CD14-positive monocyte (primary cell): ENCODE data around the gene CACNG3. TPM values are rescaled to one million over a fixed set of nuclear protein-coding genes. Genes with fewer than 3 reads are reported as not detected.

Source experiments
- DNase-seq, 3 donors: peaks; one replicate each; pipeline ENCODE4 v3.0.0-alpha.2; 2011 to 2022
- H2AFZ ChIP-seq: 2 replicates; pipeline ENCODE4 v1.6.0; 2012; ENCODE audit warnings: mild to moderate bottlenecking, low read depth, low read length, inconsistent platforms; ENCODE audit not compliant: insufficient read depth, poor library complexity, severe bottlenecking
- H3K27ac ChIP-seq, 2 donors: 1 replicate in 1 of 2; 2 replicates in 1 of 2; pipeline ENCODE4 v1.5.1; 2012 to 2013; ENCODE audit warnings: low read length in 2 of 2, control low read depth in 1 of 2, inconsistent platforms in 1 of 2, low read depth in 1 of 2, mild to moderate bottlenecking in 1 of 2
- H3K27me3 ChIP-seq, 2 donors: one replicate each; pipeline versions ENCODE4 v1.6.0 to v1.6.1; 2011 to 2013; ENCODE audit warnings: low read length in 2 of 2; ENCODE audit not compliant: control insufficient read depth in 2 of 2, insufficient read depth in 2 of 2
- H3K36me3 ChIP-seq, 2 donors: replicated peaks in 1 of 2; 1 replicate in 1 of 2; 2 replicates in 1 of 2; pipeline versions ENCODE4 v1.5.1 to v1.6.1; 2012 to 2013; ENCODE audit warnings: low read length in 2 of 2, control low read depth in 1 of 2, inconsistent platforms in 1 of 2, mild to moderate bottlenecking in 1 of 2; ENCODE audit not compliant: insufficient read depth in 2 of 2, control insufficient read depth in 1 of 2
- H3K4me1 ChIP-seq, 2 donors: 1 replicate in 1 of 2; 2 replicates in 1 of 2; pipeline versions ENCODE4 v1.5.1 to v1.6.1; 2012 to 2013; ENCODE audit warnings: low read length in 2 of 2, control low read depth in 1 of 2, inconsistent platforms in 1 of 2, mild to moderate bottlenecking in 1 of 2, moderate library complexity in 1 of 2; ENCODE audit not compliant: insufficient read depth in 2 of 2, control insufficient read depth in 1 of 2
- H3K4me2 ChIP-seq: replicated peaks from 2 replicates; pipeline ENCODE3; 2012; ENCODE audit warnings: low read length, moderate library complexity, mild to moderate bottlenecking; ENCODE audit not compliant: poor library complexity, severe bottlenecking; ENCODE audit errors: extremely low read depth
- H3K4me3 ChIP-seq, 3 experiments: fragments of 200-600 bp in 1 of 3; sonication (generic) in 1 of 3; replicated peaks in 1 of 3; 1 replicate in 2 of 3; 2 replicates in 1 of 3; pipeline ENCODE4 v1.5.1; 2011 to 2013; ENCODE audit warnings: low read length in 3 of 3, mild to moderate bottlenecking in 3 of 3, control low read depth in 2 of 3, low read depth in 2 of 3, inconsistent platforms in 1 of 3, moderate library complexity in 1 of 3
- H3K79me2 ChIP-seq: 2 replicates; pipeline ENCODE4 v1.6.0; 2012; ENCODE audit warnings: mild to moderate bottlenecking, control low read depth, inconsistent platforms, low read length, moderate library complexity; ENCODE audit not compliant: insufficient read depth
- H3K9ac ChIP-seq: 2 replicates; pipeline ENCODE4 v1.6.0; 2017; ENCODE audit warnings: low read length, mild to moderate bottlenecking; ENCODE audit not compliant: insufficient read depth, poor library complexity, severe bottlenecking
- H3K9me3 ChIP-seq, 2 donors: replicated peaks in 1 of 2; 1 replicate in 1 of 2; 2 replicates in 1 of 2; pipeline versions ENCODE4 v1.5.1 to v1.6.1; 2012 to 2013; ENCODE audit warnings: low read length in 2 of 2, control low read depth in 1 of 2; ENCODE audit not compliant: control insufficient read depth in 1 of 2, insufficient read depth in 1 of 2
- H4K20me1 ChIP-seq: 2 replicates; pipeline ENCODE4 v1.6.0; 2012; ENCODE audit warnings: mild to moderate bottlenecking, low read length, control low read depth, moderate library complexity; ENCODE audit not compliant: insufficient read depth
- H3K27ac Mint-ChIP-seq, 7 donors: one replicate each; pipeline ENCODE4 v1.8.0; 2020; ENCODE audit warnings: mild to moderate bottlenecking in 7 of 7, mixed read lengths in 7 of 7, moderate library complexity in 6 of 7, inconsistent platforms in 2 of 7
- H3K27me3 Mint-ChIP-seq, 3 donors: one replicate each; pipeline ENCODE4 v1.8.0; 2021 to 2022; ENCODE audit warnings: low read depth in 3 of 3, mild to moderate bottlenecking in 3 of 3, mixed read lengths in 3 of 3, moderate library complexity in 3 of 3, inconsistent platforms in 1 of 3
- H3K36me3 Mint-ChIP-seq, 2 donors: one replicate each; pipeline ENCODE4 v1.8.0; 2020; ENCODE audit warnings: mixed read lengths in 2 of 2, inconsistent platforms in 1 of 2, mild to moderate bottlenecking in 1 of 2
- H3K4me1 Mint-ChIP-seq: one replicate; pipeline ENCODE4 v1.8.0; 2020; ENCODE audit warnings: mild to moderate bottlenecking, mixed read lengths
- H3K4me3 Mint-ChIP-seq, 2 donors: one replicate each; pipeline ENCODE4 v1.8.0; 2020; ENCODE audit warnings: mild to moderate bottlenecking in 2 of 2, mixed read lengths in 2 of 2, moderate library complexity in 1 of 2
- H3K9me3 Mint-ChIP-seq, 7 donors: one replicate each; pipeline ENCODE4 v1.8.0; 2020 to 2022; ENCODE audit warnings: mixed read lengths in 7 of 7, mild to moderate bottlenecking in 6 of 7, moderate library complexity in 6 of 7, inconsistent platforms in 2 of 7
- WGBS: methylation state at CpG from one replicate; pipeline ENCODE4 v1.1.5; 2013; ENCODE audit warnings: missing lambda C conversion rate; ENCODE audit not compliant: insufficient coverage; 5-methylcytosine and 5-hydroxymethylcytosine counted together
- intact Hi-C, 2 donors: fragments of 100-400 bp; cut with micrococcal nuclease; formaldehyde crosslinking; loops; one replicate each; pipeline versions ENCODE4 v1.15.0 to v1.15.1; 2023
- polyA plus RNA-seq, 3 donors: library from polyadenylated mRNA; depleted of rRNA in 1 of 3; unstranded in 2 of 3; stranded (reverse) in 1 of 3; fragments of 300-500 nt in 2 of 3; fragments of >200 nt in 1 of 3; fragmentation: Illumina TruSeq in 2 of 3; gene quantifications; 1 replicate in 2 of 3; 2 replicates in 1 of 3; pipeline ENCODE4 v1.2.3, GENCODE V29; 2012 to 2021
- TF ChIP-seq, protein P1 (sequence below): fragments of 200-600 bp; IDR thresholded peaks from one replicate; pipeline ENCODE4 v1.8.0; 2022; ENCODE audit warnings: antibody characterized with exemption, mild to moderate bottlenecking

The CACNG3 gene
- polyA plus RNA-seq, 3 donors: not detected

DNA sequence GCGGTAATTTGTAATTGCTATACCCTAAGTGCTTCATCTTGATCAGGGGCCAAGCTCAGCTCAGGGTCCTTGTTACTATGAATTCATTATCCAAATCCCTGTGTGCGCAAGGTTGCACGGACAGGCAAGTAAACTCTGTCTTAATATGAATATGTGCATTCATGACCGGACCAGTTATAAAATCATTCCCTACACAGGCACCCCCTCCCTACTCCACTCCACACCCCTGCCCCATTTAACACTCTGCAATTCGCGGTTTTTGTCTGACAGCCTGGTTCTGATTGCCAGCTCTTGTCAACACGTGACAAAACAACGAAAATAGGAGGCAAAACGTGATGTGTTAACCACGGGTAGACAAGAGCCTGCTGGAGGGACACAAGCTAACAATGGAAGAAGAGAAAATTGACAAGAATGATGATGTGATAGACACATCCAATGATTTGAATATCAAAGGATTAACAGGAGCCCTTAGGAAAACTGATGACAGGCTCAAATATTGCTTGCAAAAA, 76.5 kb downstream of the CACNG3 start:
- Histone ChIP-seq H3K9ac (no peak overlapping the region), H3K9me3 (peaks cover 0 to 14% of the 10 kb centered on the region in 2 donors), H2AFZ (no peak overlapping the region), H3K79me2 (no peaks in the 10 kb centered on the region), H3K4me1 (no peaks in the 10 kb centered on the region), H3K36me3 (no peaks in the 10 kb centered on the region), H3K27ac (no peak overlapping the region), H3K4me3 (no peak overlapping the region), H3K27me3 (no peaks in the 10 kb centered on the region), H3K4me2 (no peak overlapping the region), H4K20me1 (no peaks in the 10 kb centered on the region)
- WGBS: 83% methylated on average over 7 of the region's 10 CpGs
- H3K4me3 Mint-ChIP-seq: no peak overlapping the region
- DNase-seq: no peak
- no peaks in the 10 kb centered on the region for H3K36me3 Mint-ChIP-seq
- H3K27ac Mint-ChIP-seq: no peak overlapping the region
- no peaks in the 10 kb centered on the region for H3K4me1 Mint-ChIP-seq
- TF ChIP-seq, protein P1, sequence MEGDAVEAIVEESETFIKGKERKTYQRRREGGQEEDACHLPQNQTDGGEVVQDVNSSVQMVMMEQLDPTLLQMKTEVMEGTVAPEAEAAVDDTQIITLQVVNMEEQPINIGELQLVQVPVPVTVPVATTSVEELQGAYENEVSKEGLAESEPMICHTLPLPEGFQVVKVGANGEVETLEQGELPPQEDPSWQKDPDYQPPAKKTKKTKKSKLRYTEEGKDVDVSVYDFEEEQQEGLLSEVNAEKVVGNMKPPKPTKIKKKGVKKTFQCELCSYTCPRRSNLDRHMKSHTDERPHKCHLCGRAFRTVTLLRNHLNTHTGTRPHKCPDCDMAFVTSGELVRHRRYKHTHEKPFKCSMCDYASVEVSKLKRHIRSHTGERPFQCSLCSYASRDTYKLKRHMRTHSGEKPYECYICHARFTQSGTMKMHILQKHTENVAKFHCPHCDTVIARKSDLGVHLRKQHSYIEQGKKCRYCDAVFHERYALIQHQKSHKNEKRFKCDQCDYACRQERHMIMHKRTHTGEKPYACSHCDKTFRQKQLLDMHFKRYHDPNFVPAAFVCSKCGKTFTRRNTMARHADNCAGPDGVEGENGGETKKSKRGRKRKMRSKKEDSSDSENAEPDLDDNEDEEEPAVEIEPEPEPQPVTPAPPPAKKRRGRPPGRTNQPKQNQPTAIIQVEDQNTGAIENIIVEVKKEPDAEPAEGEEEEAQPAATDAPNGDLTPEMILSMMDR: no peak
- peaks cover 0 to 15% (median 8%) of the 10 kb centered on the region in 7 donors for H3K9me3 Mint-ChIP-seq
- intact Hi-C loops: no loop called here
- peaks cover 6 to 10% (median 7%) of the 10 kb centered on the region in 3 donors for H3K27me3 Mint-ChIP-seq

DNA sequence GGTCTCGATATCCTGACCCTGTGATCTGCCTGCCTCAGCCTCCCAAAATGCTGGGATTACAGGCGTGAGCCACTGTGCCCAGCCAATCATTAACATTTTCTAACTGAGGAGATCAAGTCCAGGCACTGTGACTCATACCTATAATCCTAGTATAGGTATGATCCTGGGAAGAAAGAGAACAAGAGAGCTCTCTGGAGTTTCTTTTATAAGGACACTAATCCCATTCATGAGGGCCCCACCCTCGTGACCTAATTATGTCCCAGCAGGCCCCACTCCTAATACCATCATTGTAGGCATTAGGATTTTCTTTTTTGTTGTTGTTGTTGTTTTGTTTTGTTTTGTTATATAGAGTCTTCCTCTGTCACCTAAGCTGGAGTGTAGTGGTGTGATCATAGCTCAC, 80.4 kb downstream of the CACNG3 start:
- intact Hi-C loops: no loop called here
- no peaks in the 10 kb centered on the region for H4K20me1 ChIP-seq
- Mint-ChIP-seq H3K27ac (no peak overlapping the region), H3K27me3 (peaks cover 3 to 8% (median 4%) of the 10 kb centered on the region in 3 donors), H3K4me3 (no peak overlapping the region), H3K36me3 (no peaks in the 10 kb centered on the region), H3K4me1 (no peaks in the 10 kb centered on the region), H3K9me3 (peaks cover 0 to 15% (median 8%) of the 10 kb centered on the region in 7 donors)
- DNase-seq: no peak
- no peak overlapping the region for H2AFZ ChIP-seq
- no peaks in the 10 kb centered on the region for H3K36me3 ChIP-seq
- no peaks in the 10 kb centered on the region for H3K4me1 ChIP-seq
- H3K9ac ChIP-seq: no peak overlapping the region
- H3K4me3 ChIP-seq: no peak overlapping the region
- H3K4me2 ChIP-seq: no peak overlapping the region
- no peak overlapping the region for H3K27ac ChIP-seq
- no peaks in the 10 kb centered on the region for H3K27me3 ChIP-seq
- H3K79me2 ChIP-seq: no peaks in the 10 kb centered on the region
- TF ChIP-seq, protein P1: no peak
- WGBS: no CpG with 5 or more reads among the region's 3 CpGs
- peaks cover 0 to 14% of the 10 kb centered on the region in 2 donors for H3K9me3 ChIP-seq
